ENCODE data around the gene ZEB2. TPM values are rescaled to one million over a fixed set of nuclear protein-coding genes. Genes with fewer than 3 reads are reported as not detected.

The ZEB2 gene
- total RNA-seq, 1 experiment from 2014 or later: 28.2 TPM

- POLR2A ChIA-PET: interaction anchor here (0.6 kb wide), 1 partner anchor 1443 kb away, joined by 3 read pairs; no protein-coding TSS in a partner anchor
- no peak overlapping the region for H3K27ac Mint-ChIP-seq (ENCODE audit: low read depth, unreplicated experiment)
- H3K4me3 Mint-ChIP-seq (ENCODE audit: unreplicated experiment): no peak overlapping the region
- peaks cover 33% of the 10 kb centered on the region for H3K4me1 Mint-ChIP-seq (ENCODE audit: insufficient read depth, unreplicated experiment)
- intact Hi-C loops (cut with micrococcal nuclease): loop anchor here (10.0 kb wide), 2 partner anchors 322 to 828 kb away; no protein-coding TSS in a partner anchor
- CTCF ChIA-PET: no interaction called here
- no peaks in the 10 kb centered on the region for H3K27me3 Mint-ChIP-seq (ENCODE audit: insufficient read depth, unreplicated experiment)
- no peak for TF ChIP-seq CTCF (IDR thresholded peaks at IDR 0.05; ENCODE audit: unreplicated experiment)
- no TSS peak for BruUV-seq (replicated peaks)
- peaks cover 17% of the 10 kb centered on the region for H3K36me3 Mint-ChIP-seq (ENCODE audit: insufficient read depth, unreplicated experiment)
- DNase-seq (ENCODE audit: unreplicated experiment): no peak
- H3K9me3 Mint-ChIP-seq (ENCODE audit: unreplicated experiment): no peaks in the 10 kb centered on the region
Observed at GRCh38 chr2:144512470-144512869, 7.4 kb downstream of the ZEB2 start.

DNA sequence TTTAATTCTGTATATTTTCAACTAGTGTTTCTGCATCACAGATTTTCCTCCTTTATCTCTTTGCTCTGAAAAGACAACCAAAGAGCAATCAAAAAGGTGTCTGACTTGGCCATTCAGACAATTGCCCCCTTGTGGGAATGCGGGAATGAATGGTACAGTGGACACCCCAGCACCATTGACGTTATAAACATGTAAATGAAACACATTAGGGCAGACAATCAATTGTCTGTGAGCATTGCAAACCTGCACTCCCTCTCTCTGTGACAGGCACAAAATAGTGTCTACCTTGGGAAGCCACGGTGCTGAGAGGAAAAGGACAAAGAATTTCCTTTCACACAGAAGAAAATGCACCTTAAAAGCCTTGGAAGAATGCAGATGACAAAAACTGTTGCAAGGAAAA is 8.0 kb downstream of the ZEB2 start:
- CTCF ChIA-PET: no interaction called here
- intact Hi-C loops (cut with micrococcal nuclease): loop anchor here (10.0 kb wide), 2 partner anchors 323 to 827 kb away; no protein-coding TSS in a partner anchor
- Mint-ChIP-seq H3K4me3 (ENCODE audit: unreplicated experiment) (no peak overlapping the region), H3K27me3 (ENCODE audit: insufficient read depth, unreplicated experiment) (no peaks in the 10 kb centered on the region), H3K9me3 (ENCODE audit: unreplicated experiment) (no peaks in the 10 kb centered on the region), H3K36me3 (ENCODE audit: insufficient read depth, unreplicated experiment) (peaks cover 21% of the 10 kb centered on the region), H3K27ac (ENCODE audit: low read depth, unreplicated experiment) (no peak overlapping the region), H3K4me1 (ENCODE audit: insufficient read depth, unreplicated experiment) (peaks cover 38% of the 10 kb centered on the region)
- POLR2A ChIA-PET: no interaction called here
- no TSS peak for BruUV-seq (replicated peaks)
- DNase-seq (ENCODE audit: unreplicated experiment): no peak
- TF ChIP-seq CTCF (IDR thresholded peaks at IDR 0.05; ENCODE audit: unreplicated experiment): no peak

- DNase-seq (ENCODE audit: unreplicated experiment): no peak
- Mint-ChIP-seq H3K27me3 (ENCODE audit: insufficient read depth, unreplicated experiment) (no peaks in the 10 kb centered on the region), H3K4me1 (ENCODE audit: insufficient read depth, unreplicated experiment) (peaks cover 37% of the 10 kb centered on the region), H3K9me3 (ENCODE audit: unreplicated experiment) (no peaks in the 10 kb centered on the region), H3K4me3 (ENCODE audit: unreplicated experiment) (no peak overlapping the region), H3K36me3 (ENCODE audit: insufficient read depth, unreplicated experiment) (peaks cover 21% of the 10 kb centered on the region), H3K27ac (ENCODE audit: low read depth, unreplicated experiment) (no peak overlapping the region)
- intact Hi-C loops (cut with micrococcal nuclease): loop anchor here (10.0 kb wide), 2 partner anchors 323 to 827 kb away; no protein-coding TSS in a partner anchor
- CTCF ChIA-PET: no interaction called here
- POLR2A ChIA-PET: interaction anchor here (1.2 kb wide), 1 partner anchor 114 kb away, joined by 3 read pairs; no protein-coding TSS in a partner anchor
- TF ChIP-seq CTCF (IDR thresholded peaks at IDR 0.05; ENCODE audit: unreplicated experiment): no peak
- BruUV-seq (replicated peaks): no TSS peak
Observed at GRCh38 chr2:144511226-144511810, 8.6 kb downstream of the ZEB2 start.

DNA sequence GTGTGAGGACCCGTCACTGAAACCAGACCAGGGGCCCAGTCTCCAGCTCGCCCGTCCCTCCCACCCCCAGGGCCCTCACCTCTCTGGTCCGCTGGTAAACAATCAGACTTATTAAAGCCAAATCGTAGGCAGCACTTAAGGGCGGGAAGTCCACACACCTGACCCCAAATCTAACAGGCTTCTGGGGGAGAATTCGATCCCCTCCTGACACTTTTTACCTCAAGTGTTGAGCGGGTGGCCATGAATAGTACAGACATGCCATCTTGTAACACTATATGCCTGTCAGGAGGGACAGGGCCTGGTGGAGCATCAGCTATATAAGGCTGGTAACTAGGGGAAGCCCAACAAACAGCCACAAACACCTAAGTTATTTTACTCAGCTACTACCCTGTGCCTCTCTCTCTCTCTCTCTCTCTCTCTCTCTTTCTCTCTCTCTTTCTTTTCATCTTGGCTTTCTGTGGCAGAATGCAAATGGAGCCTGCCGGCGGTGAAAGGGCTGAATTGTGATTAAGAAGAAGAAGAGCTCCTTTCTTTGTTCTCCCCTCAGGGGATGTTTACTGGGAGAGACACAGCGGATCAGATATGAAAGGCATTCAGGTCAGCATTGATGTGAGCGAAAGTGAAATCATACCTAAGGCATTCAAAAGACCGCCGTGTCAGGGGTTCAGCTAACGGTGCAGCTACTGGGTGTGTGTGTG is 9.5 kb downstream of the ZEB2 start:
- ChIA-PET CTCF (interaction anchor here (1.0 kb wide), 1 partner anchor 621 kb away, joined by 4 read pairs; no protein-coding TSS in a partner anchor), POLR2A (interaction anchor here (1.2 kb wide), 1 partner anchor 115 kb away, joined by 3 read pairs; no protein-coding TSS in a partner anchor)
- Mint-ChIP-seq H3K9me3 (ENCODE audit: unreplicated experiment) (no peaks in the 10 kb centered on the region), H3K36me3 (ENCODE audit: insufficient read depth, unreplicated experiment) (peaks cover 21% of the 10 kb centered on the region), H3K4me3 (ENCODE audit: unreplicated experiment) (no peak overlapping the region), H3K4me1 (ENCODE audit: insufficient read depth, unreplicated experiment) (peaks cover 32% of the 10 kb centered on the region), H3K27ac (ENCODE audit: low read depth, unreplicated experiment) (no peak overlapping the region), H3K27me3 (ENCODE audit: insufficient read depth, unreplicated experiment) (no peaks in the 10 kb centered on the region)
- no peak for TF ChIP-seq CTCF (IDR thresholded peaks at IDR 0.05; ENCODE audit: unreplicated experiment)
- intact Hi-C loops (cut with micrococcal nuclease): loop anchor here (10.0 kb wide), 2 partner anchors 324 to 826 kb away; no protein-coding TSS in a partner anchor
- BruUV-seq (replicated peaks): no TSS peak
- no peak for DNase-seq (ENCODE audit: unreplicated experiment)
